Psoas muscle (tissue), 8 donors: ENCODE data around the gene ZNF444. TPM values are rescaled to one million over a fixed set of nuclear protein-coding genes. Genes with fewer than 3 reads are reported as not detected.

Source experiments
- ATAC-seq, 4 donors: fragments of 200-7000 bp; cut with Tn5 transposase; one replicate each; pipeline ENCODE4 v1.9.1; 2020; ENCODE audit warnings: moderate library complexity in 3 of 4, mild to moderate bottlenecking in 2 of 4
- DNase-seq, 2 donors: peaks; one replicate each; pipeline ENCODE4 v3.0.0-alpha.2; 2020
- H3K27ac ChIP-seq: fragments of 200-600 bp; one replicate; pipeline ENCODE4 v1.8.0; 2022
- H3K27me3 ChIP-seq, 3 donors: fragments of 200-600 bp in 1 of 3; one replicate each; pipeline versions ENCODE4 v1.6.1 to v1.8.0; 2013 to 2022; ENCODE audit warnings: low read length in 2 of 3, mild to moderate bottlenecking in 2 of 3, moderate library complexity in 1 of 3; ENCODE audit not compliant: insufficient read depth in 3 of 3
- H3K36me3 ChIP-seq, 2 donors: fragments of 200-600 bp in 1 of 2; one replicate each; pipeline versions ENCODE4 v1.6.1 to v1.8.0; 2013 to 2022; ENCODE audit warnings: low read depth in 1 of 2, mild to moderate bottlenecking in 1 of 2, moderate library complexity in 1 of 2; ENCODE audit not compliant: insufficient read depth in 1 of 2
- H3K4me1 ChIP-seq: fragments of 200-600 bp; one replicate; pipeline ENCODE4 v1.8.0; 2022
- H3K4me3 ChIP-seq: fragments of 200-600 bp; one replicate; pipeline ENCODE4 v1.8.0; 2022; ENCODE audit warnings: mild to moderate bottlenecking
- H3K9me3 ChIP-seq: fragments of 200-600 bp; one replicate; pipeline ENCODE4 v1.8.0; 2022
- CTCF ChIP-seq: fragments of 200-600 bp; IDR thresholded peaks from one replicate; pipeline ENCODE4 v1.8.0; 2022; ENCODE audit warnings: antibody characterized with exemption
- WGBS, 3 donors: extraction: QIAGEN DNeasy Blood & Tissue Kit; methylation state at CpG; one replicate each; pipeline versions ENCODE4 v1.1.6 to v1.1.7; 2013; 5-methylcytosine and 5-hydroxymethylcytosine counted together
- intact Hi-C, 2 donors: fragments of 100-400 bp; cut with DNase I; formaldehyde crosslinking; loops; one replicate each; pipeline versions ENCODE4 v1.11.0 to v1.14.2; 2022
- polyA plus RNA-seq, 3 donors: library from polyadenylated mRNA; stranded (reverse); fragments of 200-250 nt; gene quantifications; one replicate each; pipeline ENCODE4 v1.2.3, GENCODE V29; 2013
- total RNA-seq, 4 donors: library from RNA; stranded (reverse); fragmentation: NEBNext Ultra II Directional in 2 of 4; extraction: Animal tissue kit (Norgen Biotek cat#: 25700) in 2 of 4; gene quantifications; one replicate each; pipeline versions ENCODE4 v1.2.1 to v1.2.4, GENCODE V29; 2021 to 2023
- donor health status: healthy with polysubstance abuse.
- donor health status: DM: no; HTN: no; CAD: no; lungs with moderate emphysema.
- donor health status: Bipolar disorder and iron deficiency.
- donor health status: healthy.
- donor health status: DM: yes; HTN: yes; CAD: no.
- donor health status: DM: no; HTN: no; CAD: no.
- donor health status: DM: no; HTN: no; CAD: no.
- donor health status: DM: yes; HTN: yes; CAD: no.

ZNF444 gene
- total and polyA plus RNA-seq, 7 donors = 12.0 to 22.4 (median 16.4) TPM

- no peak for DNase-seq
- H3K27me3 ChIP-seq = no peaks in the 10 kb centered on the region
- 12 to 22% (median 17%) methylated on average over 22 of the region's 22 CpGs for WGBS, 3 donors
- ATAC-seq = no peak
- H3K4me1 ChIP-seq = peaks cover 13% of the 10 kb centered on the region
- no peak for TF ChIP-seq CTCF
- H3K36me3 ChIP-seq = no peaks in the 10 kb centered on the region
- no peaks in the 10 kb centered on the region for H3K9me3 ChIP-seq
- H3K27ac ChIP-seq = peak overlapping the region; percentile 86
- intact Hi-C loops = loop anchor here in 1 of 2 donors (2.0 kb wide), 1 partner anchor 19 kb away; the partner anchor contains the start of gene ZNF787
- peak overlapping the region; percentile 88 for H3K4me3 ChIP-seq
Measured at GRCh38 chr19:56139847-56140582, 1.1 kb upstream of the ZNF444 start.

GRCh38 chr19:56141417-56141993 is 418 bp downstream of the ZNF444 start:
- peak overlapping the region; percentile 86 for H3K27ac ChIP-seq
- intact Hi-C loops = loop anchor here in 1 of 2 donors (2.0 kb wide), 1 partner anchor 21 kb away; the partner anchor contains the start of gene ZNF787

GRCh38 chr19:56142087-56142787 is 1.1 kb downstream of the ZNF444 start:
- no peak for TF ChIP-seq CTCF
- H3K4me3 ChIP-seq = peak overlapping the region; percentile 88
- peaks cover 0 to 2% of the 10 kb centered on the region in 2 donors for H3K36me3 ChIP-seq
- intact Hi-C loops = no loop called here
- ATAC-seq (no peak), DNase-seq (no peak)
- 55 to 61% (median 60%) methylated on average over 17 of the region's 17 CpGs for WGBS, 3 donors
- H3K27ac ChIP-seq = peak overlapping the region; percentile 63
- H3K9me3 ChIP-seq = no peaks in the 10 kb centered on the region
- H3K4me1 ChIP-seq = peaks cover 13% of the 10 kb centered on the region
- H3K27me3 ChIP-seq = no peaks in the 10 kb centered on the region

More at GRCh38 chr19:56141417-56141993, 418 bp downstream of the ZNF444 start:
- Histone ChIP-seq H3K27me3 (no peaks in the 10 kb centered on the region), H3K9me3 (no peaks in the 10 kb centered on the region), H3K4me1 (peaks cover 13% of the 10 kb centered on the region), H3K4me3 (peak overlapping the region; percentile 88), H3K36me3 (no peaks in the 10 kb centered on the region)
- TF ChIP-seq CTCF = no peak
- ATAC-seq = no peak
- no peak for DNase-seq
- whole genome bisulfite sequencing, 3 donors = 2 to 3% (median 3%) methylated on average over 19 to 24 of the region's 26 CpGs

GRCh38 chr19:56142897-56143434 is 1.9 kb downstream of the ZNF444 start:
- peaks cover 13% of the 10 kb centered on the region for H3K4me1 ChIP-seq
- intact Hi-C loops = no loop called here
- H3K9me3 ChIP-seq = no peaks in the 10 kb centered on the region
- ATAC-seq (no peak), DNase-seq (no peak)
- TF ChIP-seq CTCF = no peak
- 72 to 82% (median 78%) methylated on average over 4 of the region's 4 CpGs for WGBS, 3 donors
- H3K36me3 ChIP-seq = peaks cover 0 to 9% of the 10 kb centered on the region in 2 donors
- no peak overlapping the region for H3K4me3 ChIP-seq
- H3K27ac ChIP-seq = no peak overlapping the region
- no peaks in the 10 kb centered on the region for H3K27me3 ChIP-seq
